HG02970 (cell line): ENCODE measurements around the gene LRRC8D.

Experiments used
- ATAC-seq: cut with Tn5 transposase; IDR thresholded peaks from one replicate; pipeline ENCODE4 v1.9.1; 2021; ENCODE audit warnings: mild to moderate bottlenecking, moderate library complexity, moderate number of reproducible peaks; ENCODE audit not compliant: unreplicated experiment, low FRiP score

LRRC8D gene

GRCh38 chr1:89832496-89833127 is 11.8 kb downstream of the LRRC8D start:
- ATAC-seq = no peak

- ATAC-seq = no peak
Observed at GRCh38 chr1:89833183-89834082, 12.6 kb downstream of the LRRC8D start.

GRCh38 chr1:89834083-89834704 is 13.4 kb downstream of the LRRC8D start:
- ATAC-seq = no peak

GRCh38 chr1:89836252-89837035 is 15.6 kb downstream of the LRRC8D start:
- no peak for ATAC-seq

- no peak for ATAC-seq
Observed at GRCh38 chr1:89837036-89837481, 16.2 kb downstream of the LRRC8D start.

- no peak for ATAC-seq
Observed at GRCh38 chr1:89837510-89837909, 16.7 kb downstream of the LRRC8D start.

GRCh38 chr1:89839516-89839915 is 18.7 kb downstream of the LRRC8D start:
- ATAC-seq = no peak

- no peak for ATAC-seq
Observed at GRCh38 chr1:89841507-89841906, 20.7 kb downstream of the LRRC8D start.

- ATAC-seq = peak; percentile 42
Observed at GRCh38 chr1:89842567-89843272, 21.9 kb downstream of the LRRC8D start.

GRCh38 chr1:89843273-89844130 is 22.7 kb downstream of the LRRC8D start:
- ATAC-seq = peak; percentile 84

- ATAC-seq = no peak
Observed at GRCh38 chr1:89844241-89844807, 23.5 kb downstream of the LRRC8D start.

GRCh38 chr1:89844860-89845259 is 24.0 kb downstream of the LRRC8D start:
- ATAC-seq = no peak

- ATAC-seq = no peak
Observed at GRCh38 chr1:89847191-89847729, 26.4 kb downstream of the LRRC8D start.

- no peak for ATAC-seq
Observed at GRCh38 chr1:89850844-89851415, 30.1 kb downstream of the LRRC8D start.

GRCh38 chr1:89854140-89854539 is 33.3 kb downstream of the LRRC8D start:
- no peak for ATAC-seq

GRCh38 chr1:89855413-89856123 is 34.7 kb downstream of the LRRC8D start:
- peak; percentile 64 for ATAC-seq

GRCh38 chr1:89863165-89863830 is 42.5 kb downstream of the LRRC8D start:
- ATAC-seq = no peak
